ENCODE results near the gene TOMM20.
"Not testable (repeated sequence)": the region's sequence is repeated elsewhere in the genome, so short reads cannot be mapped to it uniquely, and the experiment has no call there.

Gene TOMM20

DNA sequence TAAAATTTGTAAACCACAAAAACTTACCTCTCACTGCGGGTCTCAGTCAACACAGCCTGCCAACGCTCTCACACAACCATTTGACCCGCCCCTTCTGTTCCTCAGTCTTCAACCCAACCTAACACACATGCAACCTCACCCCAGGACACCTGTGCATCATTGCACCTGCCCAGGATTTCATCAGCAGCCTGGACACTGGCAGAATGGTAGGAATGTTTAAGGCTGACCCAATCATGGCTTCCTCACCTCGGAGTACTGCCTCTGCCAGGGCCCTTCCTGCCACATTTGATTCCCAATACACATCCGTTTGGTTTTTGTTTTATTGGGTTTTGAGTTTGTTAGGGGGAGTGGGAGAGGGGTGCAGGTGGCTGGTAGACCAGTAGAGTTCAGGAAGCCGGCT lies 40.7 kb downstream of the TOMM20 start:
- no peak for DNase-seq (ENCODE audit: insufficient read length, low spot score)
- no peak for FAIRE-seq
- TF ChIP-seq POLR2A (IDR thresholded peaks at IDR 0.05; ENCODE audit: low read depth, low read length) (no peak), POU2F2 (IDR thresholded peaks at IDR 0.05; ENCODE audit: low read depth, low read length) (no peak), PAX5 (IDR thresholded peaks at IDR 0.05; ENCODE audit: insufficient read depth, low read length, severe bottlenecking) (no peak), POLR2AphosphoS5 (IDR thresholded peaks at IDR 0.05; ENCODE audit: low read depth, low read length) (no peak), SPI1 (IDR thresholded peaks at IDR 0.05; ENCODE audit: low read depth, low read length) (no peak), TAF1 (IDR thresholded peaks at IDR 0.05; ENCODE audit: low read depth, low read length) (no peak)

GRCh38 chr1:235085411-235086117 lies 43.1 kb downstream of the TOMM20 start:
- DNase-seq (ENCODE audit: insufficient read length, low spot score); FAIRE-seq: not testable (repeated sequence)

DNA sequence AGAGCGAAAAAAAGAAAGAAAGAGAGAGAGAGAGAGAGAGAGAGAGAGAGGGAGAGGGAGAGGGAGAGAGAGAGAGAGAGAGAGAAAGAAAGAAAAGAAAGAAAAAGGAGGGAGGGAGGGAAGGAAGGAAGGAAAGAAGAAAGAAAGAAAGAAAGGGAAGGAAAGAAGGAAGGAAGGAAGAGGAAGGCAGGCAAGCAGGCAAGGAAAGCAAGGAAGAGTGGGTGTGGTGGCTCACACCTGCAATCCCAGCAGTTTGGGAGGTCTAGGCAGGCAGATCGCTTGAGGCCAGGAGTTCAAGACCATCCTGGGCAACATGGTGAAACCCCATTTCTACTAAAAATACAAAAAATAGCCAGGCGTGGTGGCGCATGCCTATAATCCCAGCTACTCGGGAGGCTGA lies 47.8 kb downstream of the TOMM20 start:
- FAIRE-seq; DNase-seq (ENCODE audit: insufficient read length, low spot score): not testable (repeated sequence)

GRCh38 chr1:235080297-235080657 lies 48.4 kb downstream of the TOMM20 start:
- DNase-seq (ENCODE audit: insufficient read length, low spot score); FAIRE-seq: not testable (repeated sequence)

- FAIRE-seq (no peak), DNase-seq (ENCODE audit: insufficient read length, low spot score) (no peak)
- TF ChIP-seq TAF1 (IDR thresholded peaks at IDR 0.05; ENCODE audit: low read depth, low read length) = 0 out of 2 replicates have a peak, but pooled peaks have one; percentile 20
- no peak for TF ChIP-seq POU2F2 (IDR thresholded peaks at IDR 0.05; ENCODE audit: low read depth, low read length)
- TF ChIP-seq PAX5 (IDR thresholded peaks at IDR 0.05; ENCODE audit: insufficient read depth, low read length, severe bottlenecking) = peak; percentile 18
Observed at GRCh38 chr1:235079443-235080296, 49.0 kb downstream of the TOMM20 start.

DNA sequence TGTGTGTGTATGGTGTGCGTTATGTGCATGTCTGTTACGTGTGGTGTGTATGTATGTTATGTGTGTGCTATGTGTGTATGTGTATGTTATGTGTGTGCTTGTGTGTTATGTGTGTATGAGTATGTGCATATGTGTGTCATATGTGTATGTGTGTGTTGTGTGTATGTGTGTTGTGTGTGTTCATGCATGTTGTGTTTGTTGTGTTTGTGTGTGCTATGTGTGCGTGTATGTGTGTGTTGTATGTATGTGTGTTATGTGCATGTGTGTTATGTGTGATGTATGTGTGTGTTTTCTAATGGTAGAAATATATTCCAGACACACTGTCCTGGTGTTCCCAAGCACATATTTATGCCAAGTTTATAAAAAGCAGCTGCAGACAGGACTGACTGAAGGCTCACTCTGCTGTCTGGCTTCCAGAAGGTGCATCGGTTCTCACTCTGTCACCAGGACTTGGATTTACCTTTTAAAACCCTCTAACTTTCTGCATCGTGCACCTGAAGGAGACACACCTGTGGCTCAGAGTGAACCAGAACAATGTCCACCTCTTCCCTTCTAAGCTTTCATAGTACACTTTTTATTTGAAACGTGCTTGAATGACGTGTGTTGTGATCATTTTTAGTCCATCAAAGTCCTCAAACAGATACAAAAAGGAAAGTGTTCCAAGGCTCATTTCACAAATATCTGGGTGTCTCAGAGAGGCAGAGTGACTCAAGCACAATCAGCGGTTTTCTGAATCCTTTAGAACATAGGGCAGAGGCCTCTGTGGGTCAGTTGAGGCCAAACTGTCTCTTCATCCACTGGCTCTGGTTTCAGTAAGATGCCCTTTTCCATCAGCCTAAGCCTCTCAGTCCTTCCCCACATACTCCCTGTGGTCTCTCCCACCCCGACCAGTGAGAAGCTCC lies 49.9 kb downstream of the TOMM20 start:
- DNase-seq (ENCODE audit: insufficient read length, low spot score) (no peak), FAIRE-seq (no peak)
- TF ChIP-seq POLR2AphosphoS5 (IDR thresholded peaks at IDR 0.05; ENCODE audit: low read depth, low read length) (peak; percentile 48; the same call in 1 of the 2 replicates), PAX5 (IDR thresholded peaks at IDR 0.05; ENCODE audit: insufficient read depth, low read length, severe bottlenecking) (no peak), TAF1 (IDR thresholded peaks at IDR 0.05; ENCODE audit: low read depth, low read length) (0 out of 2 replicates have a peak, but pooled peaks have one; percentile 24), POLR2A (IDR thresholded peaks at IDR 0.05; ENCODE audit: low read depth, low read length) (peak; percentile 75), POU2F2 (IDR thresholded peaks at IDR 0.05; ENCODE audit: low read depth, low read length) (no peak), SPI1 (IDR thresholded peaks at IDR 0.05; ENCODE audit: low read depth, low read length) (no peak)

GRCh38 chr1:235077571-235078479 lies 50.8 kb downstream of the TOMM20 start:
- TF ChIP-seq TAF1 (IDR thresholded peaks at IDR 0.05; ENCODE audit: low read depth, low read length) (0 out of 2 replicates have a peak, but pooled peaks have one; percentile 50), POLR2AphosphoS5 (IDR thresholded peaks at IDR 0.05; ENCODE audit: low read depth, low read length) (peak; percentile 17; the same call in 1 of the 2 replicates), POLR2A (IDR thresholded peaks at IDR 0.05; ENCODE audit: low read depth, low read length) (no peak; the same call in 1 of the 2 replicates), SPI1 (IDR thresholded peaks at IDR 0.05; ENCODE audit: low read depth, low read length) (peak; percentile 85), POU2F2 (IDR thresholded peaks at IDR 0.05; ENCODE audit: low read depth, low read length) (peak; percentile 75), PAX5 (IDR thresholded peaks at IDR 0.05; ENCODE audit: insufficient read depth, low read length, severe bottlenecking) (peak; percentile 51)
- FAIRE-seq (no peak), DNase-seq (ENCODE audit: insufficient read length, low spot score) (no peak)

DNA sequence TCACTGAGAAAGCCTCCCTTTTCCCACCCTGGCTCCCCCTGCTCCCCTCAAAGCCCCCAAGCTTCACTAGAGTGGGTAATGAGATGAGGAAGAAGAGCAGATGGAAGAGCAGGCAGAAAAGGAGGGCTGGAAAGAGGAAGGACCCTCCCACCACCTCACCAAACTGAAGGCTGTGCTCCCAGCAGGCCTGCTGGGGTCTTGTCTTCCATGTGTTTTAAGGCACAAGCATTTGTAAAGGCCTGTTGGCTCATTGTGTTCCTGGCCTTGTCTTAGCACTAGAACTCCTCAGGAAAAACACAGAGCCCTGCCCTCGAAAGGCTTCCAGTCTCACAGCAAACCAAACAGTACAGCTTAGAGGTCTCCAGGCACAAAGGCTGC lies 51.5 kb downstream of the TOMM20 start:
- FAIRE-seq (no peak), DNase-seq (ENCODE audit: insufficient read length, low spot score) (no peak)
- TF ChIP-seq POU2F2 (IDR thresholded peaks at IDR 0.05; ENCODE audit: low read depth, low read length) = no peak
- no peak for TF ChIP-seq PAX5 (IDR thresholded peaks at IDR 0.05; ENCODE audit: insufficient read depth, low read length, severe bottlenecking)
- no peak; the same call in 1 of the 2 replicates for TF ChIP-seq POLR2A (IDR thresholded peaks at IDR 0.05; ENCODE audit: low read depth, low read length)
- no peak for TF ChIP-seq TAF1 (IDR thresholded peaks at IDR 0.05; ENCODE audit: low read depth, low read length)
- TF ChIP-seq SPI1 (IDR thresholded peaks at IDR 0.05; ENCODE audit: low read depth, low read length) = no peak
- no peak for TF ChIP-seq POLR2AphosphoS5 (IDR thresholded peaks at IDR 0.05; ENCODE audit: low read depth, low read length)

GRCh38 chr1:235076504-235077162 lies 52.0 kb downstream of the TOMM20 start:
- DNase-seq (ENCODE audit: insufficient read length, low spot score) (no peak), FAIRE-seq (no peak)
- TF ChIP-seq POLR2A (IDR thresholded peaks at IDR 0.05; ENCODE audit: low read depth, low read length) (no peak), PAX5 (IDR thresholded peaks at IDR 0.05; ENCODE audit: insufficient read depth, low read length, severe bottlenecking) (no peak), TAF1 (IDR thresholded peaks at IDR 0.05; ENCODE audit: low read depth, low read length) (no peak), POLR2AphosphoS5 (IDR thresholded peaks at IDR 0.05; ENCODE audit: low read depth, low read length) (no peak), POU2F2 (IDR thresholded peaks at IDR 0.05; ENCODE audit: low read depth, low read length) (no peak), SPI1 (IDR thresholded peaks at IDR 0.05; ENCODE audit: low read depth, low read length) (no peak)
